Measurements from ENCODE around the gene GATA5.

Gene GATA5

GRCh38 chr20:62487118-62487517 lies 11.3 kb upstream of the GATA5 start:
- no peak for DNase-seq

- DNase-seq, result no peak
Measured at GRCh38 chr20:62486484-62486883, 10.7 kb upstream of the GATA5 start.

- no peak for DNase-seq
Measured at GRCh38 chr20:62485701-62486089, 9.9 kb upstream of the GATA5 start.

DNA sequence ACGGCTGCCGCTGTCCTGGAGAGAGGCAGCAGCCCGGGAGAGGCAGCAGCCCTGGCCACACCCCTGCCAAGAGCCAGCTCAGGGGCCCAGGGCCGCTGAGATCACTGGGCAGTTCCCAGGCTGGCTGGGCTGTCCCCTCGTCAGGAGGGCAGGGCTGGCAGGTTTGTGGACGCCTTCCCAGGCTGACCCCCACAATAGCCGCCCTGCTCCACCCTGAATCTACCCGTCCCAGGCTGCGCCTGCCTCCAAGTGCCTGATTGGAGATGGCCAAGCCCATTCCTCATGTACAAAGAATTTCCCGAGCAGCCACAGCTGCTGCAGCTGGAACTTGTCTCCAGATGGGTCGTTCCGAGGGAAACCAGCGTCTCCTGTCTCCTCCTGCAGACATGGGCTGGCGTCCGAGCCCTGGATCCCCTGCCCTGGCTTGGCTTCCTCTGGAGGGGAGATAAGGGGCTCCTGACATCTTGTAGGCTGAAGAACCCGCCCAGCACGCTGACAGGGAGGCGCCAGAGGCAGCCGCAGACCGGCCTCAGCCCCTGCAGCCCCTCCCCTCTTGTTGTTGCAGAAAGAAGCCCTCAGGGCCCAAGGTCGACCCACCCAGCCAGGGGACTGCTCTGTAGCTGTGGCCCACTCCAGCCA lies 9.4 kb upstream of the GATA5 start:
- DNase-seq, result no peak

DNA sequence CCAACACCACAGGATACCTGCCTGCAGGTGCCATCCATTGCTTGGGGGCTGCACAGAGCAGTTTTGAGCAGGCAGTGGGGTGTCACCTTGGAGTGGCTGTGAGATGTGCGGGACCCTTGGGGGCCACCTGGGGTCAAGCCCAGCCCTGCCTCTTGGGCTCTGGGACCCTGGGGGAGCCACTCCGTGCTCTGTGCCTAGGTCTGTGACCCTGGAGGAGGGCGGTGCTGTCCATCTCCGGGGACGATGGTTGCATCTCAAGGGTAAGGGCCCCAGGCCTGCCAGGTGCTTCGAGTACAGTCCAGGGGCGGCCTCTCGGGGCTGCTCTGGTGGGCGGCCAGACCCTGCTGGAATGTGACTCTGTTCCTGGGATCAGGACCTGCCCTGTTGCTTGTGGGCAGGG lies 8.7 kb upstream of the GATA5 start:
- DNase-seq, result no peak

DNA sequence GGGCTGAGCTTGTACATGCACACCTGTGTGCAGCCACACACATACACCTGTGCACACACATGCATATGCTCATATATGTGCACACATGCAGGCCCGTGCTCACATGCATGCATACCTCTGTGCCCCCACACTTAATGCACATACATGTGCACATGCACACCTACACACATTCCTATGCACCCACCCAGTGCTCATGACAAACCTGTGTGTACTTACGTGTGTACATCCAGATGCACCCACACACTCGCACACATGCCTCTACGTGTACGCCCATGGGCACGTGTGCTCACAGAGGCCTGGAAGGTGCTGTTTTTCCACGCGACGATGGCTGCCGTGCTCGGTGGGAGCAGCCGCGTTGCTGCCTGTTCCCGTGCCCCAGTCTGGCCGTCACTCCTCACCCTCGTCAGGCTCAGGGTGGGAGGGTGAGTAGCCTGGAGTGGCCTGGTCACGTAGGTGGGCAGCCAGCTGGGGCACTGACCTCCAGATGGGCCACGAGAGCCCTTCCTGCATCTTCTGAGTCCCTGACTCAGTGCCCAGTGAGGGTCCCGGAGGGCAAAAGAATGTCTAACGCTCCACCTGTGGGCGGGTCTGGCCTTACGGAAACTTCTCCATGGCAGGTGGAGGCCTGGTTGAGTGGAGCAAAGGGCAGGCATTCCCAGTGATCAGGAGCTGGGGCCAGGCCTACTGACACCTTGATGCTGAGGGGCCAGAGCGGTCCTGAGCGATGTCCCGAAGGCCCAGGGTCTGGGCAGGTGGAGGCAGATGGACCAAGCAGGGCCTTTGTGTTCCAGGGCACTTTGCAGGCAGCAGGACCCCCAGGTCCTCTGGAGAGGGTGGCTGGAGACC lies 8.0 kb upstream of the GATA5 start:
- no peak for DNase-seq

GRCh38 chr20:62482974-62483373 lies 7.2 kb upstream of the GATA5 start:
- no peak for DNase-seq

- no peak for DNase-seq
Measured at GRCh38 chr20:62482146-62482809, 6.5 kb upstream of the GATA5 start.

- DNase-seq, result no peak
Measured at GRCh38 chr20:62481425-62482145, 5.8 kb upstream of the GATA5 start.

- DNase-seq, result no peak
Measured at GRCh38 chr20:62480318-62480717, 4.5 kb upstream of the GATA5 start.

DNA sequence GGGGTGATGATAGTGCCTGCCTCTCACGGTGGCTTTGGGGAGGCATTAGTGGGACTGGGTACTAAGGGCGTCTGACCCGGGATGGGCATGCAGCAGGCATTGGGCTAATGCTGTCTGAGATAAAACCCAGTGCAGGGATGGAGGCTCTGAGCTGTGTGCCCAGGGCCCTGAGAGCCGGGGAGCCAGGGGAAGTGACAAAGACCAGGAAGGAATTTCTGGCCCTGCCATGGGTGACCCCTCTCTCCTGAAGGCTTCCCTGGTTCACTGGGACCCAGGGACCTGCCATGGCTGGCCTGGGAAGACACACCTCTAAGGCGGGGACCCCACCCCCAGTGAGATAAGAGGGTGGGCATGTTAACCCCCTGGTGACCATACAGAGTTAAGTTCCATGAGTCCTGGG lies 3.9 kb upstream of the GATA5 start:
- DNase-seq, result no peak

DNA sequence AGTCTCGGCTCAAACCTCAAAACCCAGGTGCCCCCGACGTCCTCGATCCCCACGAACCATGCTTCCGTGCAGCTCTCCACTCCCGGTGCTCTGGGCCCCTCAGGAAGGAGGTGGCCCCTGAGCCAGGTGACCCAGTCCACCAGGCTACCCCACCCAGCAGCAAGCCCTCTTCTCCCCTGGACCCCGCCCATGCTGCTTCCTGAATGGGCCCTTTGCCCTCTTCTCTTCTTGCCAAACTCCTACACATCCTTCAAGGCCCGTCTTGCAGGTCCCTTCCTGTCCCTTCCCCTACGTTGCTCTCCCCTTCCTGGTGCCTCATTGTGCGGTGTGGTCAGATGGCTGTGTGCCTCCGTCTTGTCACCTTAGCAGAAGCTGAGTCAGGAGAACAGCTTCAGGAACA lies 3.4 kb upstream of the GATA5 start:
- DNase-seq, result no peak

- DNase-seq, result no peak
Measured at GRCh38 chr20:62477669-62478455, 2.1 kb upstream of the GATA5 start.

DNA sequence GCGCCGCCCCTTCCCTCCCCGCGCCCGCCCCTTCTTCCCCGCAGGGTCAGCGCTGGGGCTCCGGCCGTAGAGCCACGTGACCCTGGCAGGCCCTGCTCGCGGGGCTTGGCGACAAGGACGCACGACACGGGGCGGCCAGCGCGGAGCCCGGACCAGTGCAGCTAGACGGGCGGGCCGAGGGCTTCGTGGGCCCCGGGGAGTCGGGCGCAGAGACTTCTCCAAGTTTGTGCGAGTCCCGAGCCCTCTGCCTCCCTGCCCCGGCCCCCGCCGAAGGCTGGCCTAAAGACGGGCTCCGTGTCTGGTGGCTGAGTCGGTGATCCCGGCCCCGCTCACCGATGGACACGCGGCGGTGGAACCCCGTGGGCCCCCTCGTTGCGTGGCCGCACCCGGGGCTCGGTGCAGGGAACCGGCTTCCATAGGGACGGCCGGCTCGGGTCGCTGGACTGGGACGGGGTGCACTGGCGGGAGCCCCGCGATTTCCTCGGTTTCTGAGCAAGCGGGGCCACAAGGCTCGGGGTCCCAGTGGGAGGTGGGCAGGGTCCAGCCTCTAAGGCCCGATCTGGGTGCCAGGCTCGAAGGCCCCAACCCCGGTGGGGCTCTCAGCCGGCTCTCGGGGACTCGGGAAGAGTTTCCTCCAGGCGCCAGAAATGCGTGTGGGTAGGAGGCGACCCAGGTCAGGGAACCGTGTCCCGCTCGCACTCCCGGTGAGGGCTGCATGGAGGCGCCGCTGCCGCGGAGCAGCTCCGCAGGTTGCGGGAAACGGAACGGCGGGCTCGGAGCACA lies 452 bp upstream of the GATA5 start:
- no peak for DNase-seq

GRCh38 chr20:62475027-62475771 lies 596 bp downstream of the GATA5 start:
- DNase-seq, result no peak

GRCh38 chr20:62474604-62475026 lies 1.2 kb downstream of the GATA5 start:
- DNase-seq, result no peak

DNA sequence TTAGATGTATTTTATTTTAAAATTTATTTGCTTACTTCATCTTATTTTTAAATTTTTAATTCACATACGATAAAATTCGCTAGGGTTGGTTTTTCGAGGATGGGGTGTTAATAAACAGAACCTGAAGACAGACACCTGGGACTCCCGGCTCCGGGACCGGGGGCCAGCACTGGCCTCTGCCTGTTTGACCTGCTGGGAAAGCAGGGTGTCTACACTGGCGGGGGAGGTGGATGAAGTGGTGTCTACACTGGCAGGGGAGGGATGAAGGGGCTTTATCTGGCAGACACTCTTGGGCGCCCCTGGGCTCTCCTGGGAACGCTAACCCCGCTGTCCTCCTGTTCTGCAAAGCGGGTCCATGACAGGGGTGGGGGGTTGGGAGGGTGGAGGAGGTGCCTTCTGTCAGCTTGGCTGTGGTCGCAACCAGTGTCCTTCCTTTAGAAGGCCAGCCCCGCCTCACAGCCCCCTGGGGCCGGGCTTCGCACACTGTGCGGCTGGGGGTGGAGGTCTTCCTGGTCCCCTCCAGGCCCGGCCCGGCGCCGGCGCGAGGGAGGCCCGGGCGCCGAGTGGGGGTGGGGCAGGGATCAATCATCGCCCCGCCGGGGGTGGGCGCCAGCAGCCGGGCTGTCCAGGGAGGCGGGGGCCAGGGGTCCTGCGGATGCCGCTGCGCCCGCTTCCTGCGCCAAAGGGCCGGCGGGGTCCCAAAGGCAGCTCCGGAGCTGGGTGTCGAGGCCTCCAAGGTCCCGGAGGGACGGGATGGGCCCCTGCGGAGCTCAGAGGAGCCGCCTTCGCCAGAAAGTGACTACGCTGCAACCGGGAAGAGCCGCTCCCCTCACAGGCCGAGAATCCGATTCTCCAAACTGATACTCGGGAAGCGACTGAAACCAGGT lies 1.8 kb downstream of the GATA5 start:
- DNase-seq, result no peak

DNA sequence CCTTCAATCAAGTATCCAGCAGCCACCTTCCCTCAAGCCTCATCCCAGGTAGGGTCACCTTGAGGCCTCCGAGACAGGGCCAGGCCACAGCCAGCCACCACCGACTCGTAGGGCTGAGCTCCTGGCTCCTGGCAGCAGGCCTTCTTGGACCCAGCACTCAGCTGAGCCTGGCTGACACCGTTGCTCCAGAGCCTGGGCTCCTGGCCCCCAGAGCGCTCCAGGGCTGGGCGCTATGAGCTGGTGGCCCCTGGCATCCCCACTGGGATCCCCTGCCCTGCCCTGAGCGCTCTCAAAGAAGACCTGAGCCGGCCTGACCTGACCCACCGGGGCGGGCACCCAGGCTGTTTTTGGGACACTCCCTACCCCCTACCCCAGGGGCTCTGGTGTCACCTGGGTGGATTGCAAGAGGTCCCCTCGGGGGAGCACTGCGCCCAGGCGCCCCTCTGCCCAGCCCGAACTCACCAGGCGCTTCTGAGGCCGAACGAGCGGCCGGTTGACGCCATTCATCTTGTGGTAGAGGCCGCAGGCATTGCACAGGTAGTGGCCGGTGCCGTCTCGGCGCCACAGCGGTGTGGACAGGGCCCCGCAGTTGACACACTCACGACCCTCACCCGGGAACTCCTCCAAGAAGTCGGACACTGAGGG lies 2.7 kb downstream of the GATA5 start:
- no peak for DNase-seq

Data from activated CD8-positive, alpha-beta memory T cell treated with anti-CD3 and anti-CD28 coated beads, Interleukin-2, amount 50 U/mL, for 4 hours (primary cell).